Left renal pelvis (tissue), 4 donors: ENCODE results near the gene PRKN. TPM values are rescaled to one million over a fixed set of nuclear protein-coding genes. Genes with fewer than 3 reads are reported as not detected.
"Not testable (repeated sequence)": the region's sequence is repeated elsewhere in the genome, so short reads cannot be mapped to it uniquely, and the experiment has no call there.

Experiments used
- DNase-seq, 4 donors: peaks; one replicate each; pipeline ENCODE4 v3.0.0-alpha.2; 2013; ENCODE audit warnings: low read depth in 4 of 4, low spot score in 3 of 4
- polyA plus RNA-seq, 4 donors: library from polyadenylated mRNA; unstranded; fragments of 120-200 nt; gene quantifications; one replicate each; pipeline ENCODE4 v1.2.1, GENCODE V29; 2013; ENCODE audit not compliant: insufficient read length in 4 of 4

Gene PRKN
- polyA plus RNA-seq, 4 donors: 1.5 to 11.9 (median 9.8) TPM

- no peak for DNase-seq
Measured at GRCh38 chr6:161503570-161503969, 1224.0 kb downstream of the PRKN start.

- DNase-seq: no peak
Measured at GRCh38 chr6:161498881-161499280, 1228.7 kb downstream of the PRKN start.

- no peak for DNase-seq
Measured at GRCh38 chr6:161498359-161498758, 1229.2 kb downstream of the PRKN start.

- DNase-seq: no peak
Measured at GRCh38 chr6:161496941-161497340, 1230.6 kb downstream of the PRKN start.

GRCh38 chr6:161496271-161496670 is 1231.3 kb downstream of the PRKN start:
- DNase-seq: not testable (repeated sequence)

GRCh38 chr6:161494566-161494965 is 1233.0 kb downstream of the PRKN start:
- no peak for DNase-seq

GRCh38 chr6:161493576-161494118 is 1233.9 kb downstream of the PRKN start:
- DNase-seq: no peak

- no peak for DNase-seq
Measured at GRCh38 chr6:161489626-161490306, 1237.8 kb downstream of the PRKN start.

- no peak for DNase-seq
Measured at GRCh38 chr6:161487694-161488093, 1239.9 kb downstream of the PRKN start.

GRCh38 chr6:161487217-161487531 is 1240.4 kb downstream of the PRKN start:
- DNase-seq: no peak

- DNase-seq: no peak
Measured at GRCh38 chr6:161486361-161487216, 1241.0 kb downstream of the PRKN start.

- peak; percentile 44 to 70 (median 54) for DNase-seq
Measured at GRCh38 chr6:161482517-161482858, 1245.1 kb downstream of the PRKN start.

- DNase-seq: peak in 2 of 4 donors; percentile 35 to 40
Measured at GRCh38 chr6:161481786-161482516, 1245.6 kb downstream of the PRKN start.

GRCh38 chr6:161480421-161481155 is 1247.0 kb downstream of the PRKN start:
- DNase-seq: no peak

- DNase-seq: no peak
Measured at GRCh38 chr6:161479376-161479775, 1248.2 kb downstream of the PRKN start.

GRCh38 chr6:161477876-161478425 is 1249.6 kb downstream of the PRKN start:
- DNase-seq: no peak

GRCh38 chr6:161476711-161477110 is 1250.9 kb downstream of the PRKN start:
- DNase-seq: no peak

GRCh38 chr6:161465403-161465802 is 1262.2 kb downstream of the PRKN start:
- no peak for DNase-seq

GRCh38 chr6:161463071-161463470 is 1264.5 kb downstream of the PRKN start:
- no peak for DNase-seq

- DNase-seq: no peak
Measured at GRCh38 chr6:161462148-161462547, 1265.4 kb downstream of the PRKN start.
